Activated naive CD8-positive, alpha-beta T cell treated with anti-CD3 and anti-CD28 coated beads, Interleukin-2, amount 10 ng/mL, durations not matched to agents 7 days and 5 days (primary cell): Measurements from ENCODE around the gene MORC1. TPM values are rescaled to one million over a fixed set of nuclear protein-coding genes. Genes with fewer than 3 reads are reported as not detected.
"Not testable (repeated sequence)": the region's sequence is repeated elsewhere in the genome, so short reads cannot be mapped to it uniquely, and the experiment has no call there.

Experiments used
- ATAC-seq: fragments of 150-1000 bp; cut with Tn5 transposase; one replicate; pipeline ENCODE4 v1.10.0; 2021; ENCODE audit warnings: low read depth, moderate library complexity
- POLR2A ChIA-PET: fragments of 350-600 bp; sonication (Branson Sonifier 250); formaldehyde crosslinking; loops from one replicate; lab custom pipeline; 2021; ENCODE audit warnings: antibody characterized with exemption; lab: Charles Lee
- DNase-seq: peaks from one replicate; pipeline ENCODE4 v3.0.0; 2021
- H3K27ac Mint-ChIP-seq: one replicate; pipeline ENCODE4 v1.8.0; 2022; ENCODE audit warnings: mild to moderate bottlenecking, mixed read lengths
- H3K27me3 Mint-ChIP-seq: one replicate; pipeline ENCODE4 v1.8.0; 2022; ENCODE audit warnings: mild to moderate bottlenecking, moderate library complexity, mixed read lengths
- H3K36me3 Mint-ChIP-seq: one replicate; pipeline ENCODE4 v1.8.0; 2021; ENCODE audit warnings: mild to moderate bottlenecking, mixed read lengths
- H3K4me1 Mint-ChIP-seq: one replicate; pipeline ENCODE4 v1.8.0; 2021; ENCODE audit warnings: mixed read lengths
- H3K4me3 Mint-ChIP-seq: one replicate; pipeline ENCODE4 v1.8.0; 2022; ENCODE audit warnings: mild to moderate bottlenecking, moderate library complexity, mixed read lengths
- H3K9me3 Mint-ChIP-seq: one replicate; pipeline ENCODE4 v1.8.0; 2021; ENCODE audit warnings: mixed read lengths
- total RNA-seq, 2 experiments: library from RNA; stranded (reverse); gene quantifications; one replicate each; pipeline ENCODE4 v1.2.3, GENCODE V29; 2021

The MORC1 gene
- total RNA-seq: not detected

DNA sequence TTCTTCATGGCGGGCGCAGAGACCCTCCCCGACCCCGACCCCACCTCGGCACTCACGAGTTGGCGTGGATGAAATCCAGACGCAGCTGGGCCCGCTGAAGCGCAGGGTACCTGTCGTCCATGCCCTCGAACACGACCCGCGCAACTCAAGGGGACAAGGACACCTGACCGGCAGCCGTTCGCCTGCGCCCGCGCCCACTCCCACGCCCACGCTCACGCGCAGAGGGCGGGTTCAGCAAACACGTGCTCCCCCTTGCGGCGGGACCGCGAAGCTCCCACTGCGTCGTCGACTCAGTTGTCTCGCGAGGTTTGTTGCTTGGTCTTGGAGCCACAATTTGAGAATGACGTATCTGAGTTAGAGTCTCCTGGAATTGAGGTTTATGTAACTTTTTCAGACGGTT, at the start of gene MORC1:
MORC1 (minus strand) TSS at position 196 of the 400 bp plus-strand sequence; CDS start at position 121, 75 bp downstream.
- POLR2A ChIA-PET: no interaction called here
- no peak for ATAC-seq

GRCh38 chr3:109165905-109166304, 48.0 kb upstream of the MORC1 start:
- Mint-ChIP-seq H3K27ac (no peak overlapping the region), H3K9me3 (peaks cover 1% of the 10 kb centered on the region), H3K27me3 (no peaks in the 10 kb centered on the region), H3K36me3 (no peaks in the 10 kb centered on the region), H3K4me3 (no peak overlapping the region), H3K4me1 (no peaks in the 10 kb centered on the region)
- ATAC-seq (no peak), DNase-seq (no peak)
- POLR2A ChIA-PET: no interaction called here

More for the DNA sequence above, at the start of gene MORC1:
- Mint-ChIP-seq H3K36me3 (no peaks in the 10 kb centered on the region), H3K27ac (no peak within 1 kb of the TSS), H3K9me3 (peaks cover 3% of the 10 kb centered on the region), H3K4me1 (no peaks in the 10 kb centered on the region), H3K27me3 (peaks cover 11% of the 10 kb centered on the region), H3K4me3 (no peak within 1 kb of the TSS)
- no peak for DNase-seq

DNA sequence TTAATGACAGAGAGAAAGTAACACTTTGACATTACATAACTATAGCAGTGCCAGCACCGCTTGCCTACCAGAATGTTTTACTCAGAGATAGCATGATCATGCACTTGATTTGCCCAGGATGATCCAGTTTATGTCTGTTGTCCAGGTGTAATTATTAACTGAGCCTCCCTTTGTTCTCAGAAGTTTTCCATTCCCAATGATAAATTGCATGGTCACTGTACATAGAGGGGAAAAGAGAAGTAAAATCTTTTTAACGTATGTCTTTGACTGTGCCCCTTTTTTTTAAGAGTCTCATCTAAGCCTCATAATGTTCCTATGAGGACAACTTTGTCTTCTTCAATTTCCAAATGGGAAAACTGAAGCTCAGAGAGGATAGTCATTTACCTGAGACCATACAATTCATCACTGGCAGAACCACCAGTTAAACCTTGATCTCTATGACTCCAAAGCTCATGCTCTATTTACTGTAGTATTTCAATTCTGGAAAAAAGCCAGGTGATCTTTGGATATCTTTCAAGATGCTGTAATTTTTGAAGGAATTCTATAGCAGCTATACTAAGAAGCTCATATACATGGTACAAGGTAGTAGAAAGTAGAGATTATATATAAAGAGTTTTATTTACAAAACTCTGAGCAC, 43.7 kb upstream of the MORC1 start:
- ATAC-seq (no peak), DNase-seq (no peak)
- H3K4me1 Mint-ChIP-seq: no peaks in the 10 kb centered on the region
- no peaks in the 10 kb centered on the region for H3K27me3 Mint-ChIP-seq
- POLR2A ChIA-PET: no interaction called here
- no peak overlapping the region for H3K27ac Mint-ChIP-seq
- H3K4me3 Mint-ChIP-seq: no peak overlapping the region
- H3K36me3 Mint-ChIP-seq: no peaks in the 10 kb centered on the region
- peaks cover 1% of the 10 kb centered on the region for H3K9me3 Mint-ChIP-seq

GRCh38 chr3:109155828-109156227, 37.9 kb upstream of the MORC1 start:
- ATAC-seq (no peak), DNase-seq (no peak)
- Mint-ChIP-seq H3K9me3 (no peaks in the 10 kb centered on the region), H3K27me3 (no peaks in the 10 kb centered on the region), H3K4me1 (no peaks in the 10 kb centered on the region), H3K4me3 (no peak overlapping the region), H3K36me3 (no peaks in the 10 kb centered on the region), H3K27ac (no peak overlapping the region)
- POLR2A ChIA-PET: no interaction called here

DNA sequence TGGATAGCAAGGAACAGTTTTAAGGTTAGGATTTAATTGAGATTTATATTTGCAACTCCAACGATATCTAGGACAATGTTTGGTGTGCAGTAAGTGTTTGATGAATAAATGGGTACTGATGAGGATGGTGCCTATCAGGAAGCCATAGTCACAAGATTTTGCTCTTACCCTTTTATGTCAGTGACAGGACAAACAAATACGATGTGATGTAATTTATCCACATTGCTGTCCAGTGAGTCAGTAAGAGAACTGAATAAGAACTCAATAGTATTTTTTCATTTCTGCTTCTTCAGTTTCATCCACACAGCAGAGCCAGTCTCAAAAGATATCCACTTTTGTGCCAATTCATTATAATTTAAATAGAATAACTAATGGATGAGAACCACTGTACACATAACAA, 37.0 kb upstream of the MORC1 start:
- ATAC-seq (no peak), DNase-seq (no peak)
- no peaks in the 10 kb centered on the region for H3K4me1 Mint-ChIP-seq
- POLR2A ChIA-PET: no interaction called here
- H3K27me3 Mint-ChIP-seq: no peaks in the 10 kb centered on the region
- H3K9me3 Mint-ChIP-seq: no peaks in the 10 kb centered on the region
- H3K27ac Mint-ChIP-seq: no peak overlapping the region
- no peak overlapping the region for H3K4me3 Mint-ChIP-seq
- no peaks in the 10 kb centered on the region for H3K36me3 Mint-ChIP-seq

DNA sequence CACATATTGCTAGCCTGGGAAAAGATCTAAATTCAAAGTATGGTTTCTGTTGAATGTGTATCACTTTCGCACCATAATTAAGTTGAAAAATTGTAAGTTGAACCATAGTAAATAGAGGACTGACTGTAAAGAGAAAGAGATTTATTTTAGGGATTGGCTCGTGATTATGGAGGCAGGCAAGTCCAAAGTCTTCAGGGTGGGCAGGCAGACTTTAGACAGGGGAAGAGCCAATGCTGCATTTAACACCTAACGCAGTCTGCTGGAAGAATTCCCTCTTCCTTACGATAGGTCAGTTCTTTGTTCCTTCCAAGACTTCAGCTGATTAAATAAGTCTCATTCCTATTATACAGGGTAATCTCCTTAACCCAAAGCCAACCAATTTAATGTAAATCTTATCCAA, 34.4 kb upstream of the MORC1 start:
- POLR2A ChIA-PET: no interaction called here
- Mint-ChIP-seq H3K27me3 (no peaks in the 10 kb centered on the region), H3K4me1 (no peaks in the 10 kb centered on the region), H3K27ac (no peak overlapping the region), H3K9me3 (no peaks in the 10 kb centered on the region), H3K36me3 (no peaks in the 10 kb centered on the region), H3K4me3 (no peak overlapping the region)
- DNase-seq (no peak), ATAC-seq (no peak)

- Mint-ChIP-seq H3K36me3 (no peaks in the 10 kb centered on the region), H3K9me3 (no peaks in the 10 kb centered on the region), H3K27ac (no peak overlapping the region), H3K4me3 (no peak overlapping the region), H3K4me1 (peaks cover 2% of the 10 kb centered on the region), H3K27me3 (no peaks in the 10 kb centered on the region)
- DNase-seq: no peak
- ATAC-seq: no peak
- POLR2A ChIA-PET: no interaction called here
These were observed 31.1 kb upstream of the MORC1 start for GRCh38 chr3:109149078-109149477.

DNA sequence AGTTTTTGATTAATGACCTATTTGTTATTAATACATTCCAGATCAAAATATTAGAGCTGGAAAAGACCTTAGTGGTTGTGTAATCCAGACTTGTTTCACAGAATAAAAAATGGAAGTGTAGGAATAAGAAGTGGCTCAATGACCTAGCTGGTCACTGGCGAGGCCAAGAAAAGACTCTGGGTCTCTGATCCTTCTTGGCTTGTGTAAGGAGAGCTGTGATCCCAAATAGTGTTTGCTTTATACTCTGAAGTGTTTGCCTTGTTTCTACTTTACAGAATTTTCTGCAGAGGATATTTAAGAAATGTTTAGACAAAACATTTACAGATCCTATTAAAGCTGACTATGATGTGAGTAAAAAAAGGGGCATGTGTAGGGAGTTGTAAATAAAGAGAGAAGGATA, 25.7 kb upstream of the MORC1 start:
- no peaks in the 10 kb centered on the region for H3K36me3 Mint-ChIP-seq
- no peak for ATAC-seq
- POLR2A ChIA-PET: no interaction called here

DNA sequence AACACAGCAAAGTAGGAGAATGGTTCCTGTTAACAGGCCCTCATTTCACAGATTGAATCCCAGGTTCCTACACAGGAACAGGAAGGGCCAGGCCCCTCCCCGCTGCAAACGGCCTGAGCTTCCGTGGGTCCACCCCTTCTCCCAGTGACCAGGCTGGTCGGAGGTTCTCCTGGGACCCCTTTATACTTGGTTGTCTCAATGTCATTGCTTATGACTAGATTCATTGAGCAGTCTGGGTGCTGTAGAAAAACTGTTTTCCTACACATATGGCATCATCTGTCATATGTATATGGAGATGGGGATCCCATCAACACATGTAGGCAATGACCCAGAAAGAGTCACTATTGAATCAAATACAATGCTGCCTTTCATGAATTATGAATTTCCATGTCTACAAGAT, 22.4 kb upstream of the MORC1 start:
- no peak overlapping the region for H3K27ac Mint-ChIP-seq
- ATAC-seq (no peak), DNase-seq (no peak)
- no peaks in the 10 kb centered on the region for H3K9me3 Mint-ChIP-seq
- peaks cover 5% of the 10 kb centered on the region for H3K27me3 Mint-ChIP-seq
- H3K4me3 Mint-ChIP-seq: no peak overlapping the region
- no peaks in the 10 kb centered on the region for H3K36me3 Mint-ChIP-seq
- H3K4me1 Mint-ChIP-seq: peaks cover 2% of the 10 kb centered on the region
- POLR2A ChIA-PET: no interaction called here

More for the DNA sequence above, 25.7 kb upstream of the MORC1 start:
- no peak overlapping the region for H3K27ac Mint-ChIP-seq
- no peak overlapping the region for H3K4me3 Mint-ChIP-seq
- DNase-seq: no peak
- peaks cover 2% of the 10 kb centered on the region for H3K4me1 Mint-ChIP-seq
- no peaks in the 10 kb centered on the region for H3K9me3 Mint-ChIP-seq
- H3K27me3 Mint-ChIP-seq: peaks cover 5% of the 10 kb centered on the region

- H3K36me3 Mint-ChIP-seq: no peaks in the 10 kb centered on the region
- H3K4me3 Mint-ChIP-seq: no peak overlapping the region
- no peak for DNase-seq
- peaks cover 5% of the 10 kb centered on the region for H3K27me3 Mint-ChIP-seq
- POLR2A ChIA-PET: no interaction called here
- ATAC-seq: no peak
- no peak overlapping the region for H3K27ac Mint-ChIP-seq
- H3K9me3 Mint-ChIP-seq: no peaks in the 10 kb centered on the region
- H3K4me1 Mint-ChIP-seq: no peaks in the 10 kb centered on the region
These were observed 19.8 kb upstream of the MORC1 start for GRCh38 chr3:109137761-109138160.

DNA sequence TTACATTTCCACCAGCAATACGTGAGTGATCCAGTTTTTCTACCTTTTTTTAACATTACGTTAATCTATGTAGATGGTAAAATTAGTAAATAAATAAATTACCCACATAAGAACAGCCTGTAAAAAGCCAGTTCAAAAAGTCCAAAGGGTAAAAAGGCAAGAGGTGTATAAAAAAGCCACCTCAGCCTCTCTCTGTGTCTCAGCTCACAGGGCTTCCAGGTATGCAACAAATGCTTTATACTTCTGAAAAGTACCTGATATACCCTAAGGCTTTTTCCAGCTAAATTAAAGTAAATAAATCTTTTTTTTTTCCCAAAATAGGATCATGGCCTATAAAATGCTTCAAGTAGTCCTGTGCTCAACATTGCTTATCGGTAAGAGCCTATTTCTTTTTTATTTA, 18.6 kb upstream of the MORC1 start, which contains the start of gene C3orf85:
C3orf85 (plus strand) TSS at position 197 of the 400 bp plus-strand sequence; CDS start at position 326, 129 bp downstream.
- Mint-ChIP-seq H3K36me3 (no peaks in the 10 kb centered on the region), H3K4me3 (no peak within 1 kb of the TSS), H3K4me1 (no peaks in the 10 kb centered on the region), H3K27me3 (peaks cover 5% of the 10 kb centered on the region), H3K27ac (no peak within 1 kb of the TSS), H3K9me3 (no peaks in the 10 kb centered on the region)
- ATAC-seq (no peak), DNase-seq (no peak)
- POLR2A ChIA-PET: no interaction called here

DNA sequence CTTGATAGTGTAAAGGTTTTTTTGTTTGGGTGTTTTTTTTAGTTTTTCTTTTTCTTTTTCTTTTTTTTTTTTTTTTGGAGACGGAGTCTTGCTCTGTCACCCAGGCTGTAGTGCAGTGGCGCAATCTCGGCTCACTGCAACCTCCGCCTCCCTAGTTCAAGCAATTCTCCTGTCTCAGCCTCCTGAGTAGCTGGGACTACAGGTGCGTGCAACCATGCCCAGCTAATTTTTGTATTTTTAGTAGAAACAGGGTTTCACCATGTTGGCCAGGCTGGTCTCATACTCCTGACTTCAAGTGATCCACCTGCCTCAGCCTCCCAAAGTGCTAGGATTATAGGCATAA, 15.5 kb upstream of the MORC1 start:
- H3K4me1 Mint-ChIP-seq, H3K27ac Mint-ChIP-seq, H3K36me3 Mint-ChIP-seq, H3K9me3 Mint-ChIP-seq, H3K4me3 Mint-ChIP-seq, H3K27me3 Mint-ChIP-seq, ATAC-seq, POLR2A ChIA-PET, DNase-seq: not testable (repeated sequence)

DNA sequence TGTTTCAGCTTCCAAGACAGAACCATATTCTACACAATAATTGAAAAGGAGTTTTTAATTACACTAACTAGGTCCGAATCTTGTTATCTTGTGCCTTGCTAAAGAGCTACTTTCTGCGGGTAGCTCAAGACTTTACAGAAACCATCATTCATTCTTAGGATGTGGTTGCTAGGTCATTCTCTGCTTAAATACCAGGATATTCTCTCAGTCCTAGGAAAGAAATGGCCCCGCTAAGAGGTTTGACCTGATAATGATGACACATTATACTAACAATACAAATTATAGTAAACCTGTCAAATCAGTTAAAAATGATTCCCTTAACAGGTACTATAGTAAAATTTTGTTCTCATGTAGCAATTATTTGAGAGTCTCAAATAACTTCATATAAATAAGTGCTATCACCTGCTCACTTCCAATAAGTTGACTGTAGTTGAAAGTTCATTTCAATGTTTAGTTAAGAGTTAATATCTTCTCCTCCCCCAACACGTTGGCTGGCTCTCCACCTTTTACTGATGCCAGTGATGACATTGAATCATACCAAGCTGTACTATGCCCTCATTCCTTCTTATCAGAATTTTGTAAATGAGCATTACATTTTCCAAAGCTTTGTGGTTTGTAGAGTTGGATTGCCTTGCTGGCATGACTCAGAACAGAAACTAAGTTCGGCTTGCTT, 15.0 kb upstream of the MORC1 start:
- POLR2A ChIA-PET: no interaction called here
- Mint-ChIP-seq H3K27ac (no peak overlapping the region), H3K36me3 (no peaks in the 10 kb centered on the region), H3K9me3 (no peaks in the 10 kb centered on the region), H3K4me3 (no peak overlapping the region), H3K27me3 (no peaks in the 10 kb centered on the region), H3K4me1 (no peaks in the 10 kb centered on the region)
- DNase-seq (no peak), ATAC-seq (no peak)

DNA sequence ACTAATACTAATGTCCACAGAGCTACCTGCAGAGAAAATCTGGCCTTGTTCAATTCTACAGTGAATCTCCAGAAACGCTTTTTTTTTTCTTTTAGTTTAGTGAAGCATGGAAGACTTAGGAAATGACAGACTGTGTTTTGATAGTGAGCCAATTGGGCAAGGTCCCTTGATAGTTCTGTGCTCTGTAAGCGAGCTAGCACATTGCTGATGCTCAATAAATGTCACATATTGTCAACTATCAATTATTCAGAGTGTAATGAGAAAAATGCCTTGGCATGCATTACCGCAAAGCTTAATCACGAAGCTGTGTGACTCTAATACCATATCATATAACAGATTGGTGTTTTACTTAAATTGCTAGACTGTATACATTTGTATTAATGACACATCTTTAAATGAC, 13.3 kb upstream of the MORC1 start:
- Mint-ChIP-seq H3K36me3 (no peaks in the 10 kb centered on the region), H3K9me3 (no peaks in the 10 kb centered on the region), H3K27me3 (no peaks in the 10 kb centered on the region), H3K27ac (no peak overlapping the region), H3K4me1 (no peaks in the 10 kb centered on the region), H3K4me3 (no peak overlapping the region)
- ATAC-seq: no peak
- no peak for DNase-seq
- POLR2A ChIA-PET: no interaction called here
